Left colon (tissue), 2 donors: ENCODE data around the gene NR2F2. TPM values are rescaled to one million over a fixed set of nuclear protein-coding genes. Genes with fewer than 3 reads are reported as not detected.
A peak's percentile ranks its signal among the peaks of the same experiment; 100 is the strongest.

Source experiments
- ATAC-seq: fragments of 200-7000 bp; cut with Tn5 transposase; one replicate; pipeline ENCODE4 v1.9.1; 2020; ENCODE audit warnings: mild to moderate bottlenecking, moderate library complexity
- DNase-seq, 2 donors: peaks; one replicate each; pipeline ENCODE4 v3.0.0-alpha.2; 2020
- intact Hi-C, 2 donors: fragments of 100-400 bp; cut with DNase I in 1 of 2; cut with micrococcal nuclease in 1 of 2; formaldehyde crosslinking; loops; one replicate each; pipeline versions ENCODE4 v1.11.2 to v1.14.0; 2022; cut with DNase I, micrococcal nuclease
- total RNA-seq, 2 donors: library from RNA; stranded (reverse); fragmentation: NEBNext Ultra II Directional; extraction: Animal tissue kit (Norgen Biotek cat#: 25700); gene quantifications; one replicate each; pipeline ENCODE4 v1.2.1, GENCODE V29; 2021
- donor health status: DM: no; HTN: no; CAD: no.
- donor health status: DM: yes; HTN: yes; CAD: no.

NR2F2 gene
- total RNA-seq, 2 donors from 2014 or later = 24.9 to 35.3 TPM

DNA sequence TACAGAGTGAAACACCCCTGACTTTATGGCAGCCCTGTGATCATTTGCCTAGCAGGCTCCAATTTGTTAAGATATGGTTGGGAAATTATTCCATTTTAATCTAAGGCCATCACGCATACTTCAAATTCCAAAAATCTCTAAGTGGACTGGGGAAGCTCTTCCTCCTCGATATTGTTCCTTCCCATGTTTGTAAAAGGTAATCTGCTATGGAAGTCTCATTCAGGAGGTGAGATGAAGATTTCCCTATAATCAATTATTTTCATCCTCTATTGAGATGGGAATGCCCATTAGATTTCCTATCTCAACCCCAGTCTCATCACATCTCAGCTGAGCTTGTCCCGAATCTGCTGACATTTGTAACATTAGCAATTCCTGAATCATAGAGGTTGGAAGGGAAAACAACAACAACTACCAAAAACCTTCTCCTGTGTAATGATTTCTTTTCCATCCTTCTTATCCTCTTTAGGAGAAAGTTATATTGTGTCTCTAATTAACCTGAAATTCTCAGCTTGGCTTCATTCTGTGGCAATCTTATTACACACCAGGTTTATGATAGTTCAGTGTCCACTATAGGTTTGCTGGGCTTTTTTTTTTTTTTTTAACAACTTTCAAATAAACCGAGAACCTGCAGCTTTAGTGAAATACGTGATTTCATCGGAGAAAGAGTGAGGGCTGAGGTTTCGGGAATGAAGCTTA is 2.2 kb upstream of the NR2F2 start:
- ATAC-seq (no peak), DNase-seq (no peak)
- intact Hi-C loops = loop anchor here in 1 of 2 donors (10.0 kb wide), 1 partner anchor 1074 kb away; no protein-coding TSS in a partner anchor

DNA sequence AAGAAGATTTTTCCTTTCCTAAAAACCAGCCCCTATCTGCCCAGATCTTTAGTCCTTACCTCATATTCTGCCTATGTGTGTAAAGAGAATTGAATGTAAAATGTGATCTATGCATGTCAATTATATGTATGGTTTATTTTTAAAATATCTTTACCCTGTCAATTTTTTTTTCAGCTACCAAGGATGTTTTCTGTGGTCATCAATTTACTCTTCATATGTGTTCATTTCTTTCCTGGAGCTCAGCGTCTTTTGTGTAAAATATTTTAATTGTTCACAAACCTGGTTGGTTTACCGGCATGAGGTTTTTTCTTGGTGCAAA is 1.7 kb upstream of the NR2F2 start:
- DNase-seq (no peak), ATAC-seq (no peak)
- intact Hi-C loops = loop anchor here in 1 of 2 donors (10.0 kb wide), 1 partner anchor 1074 kb away; no protein-coding TSS in a partner anchor

DNA sequence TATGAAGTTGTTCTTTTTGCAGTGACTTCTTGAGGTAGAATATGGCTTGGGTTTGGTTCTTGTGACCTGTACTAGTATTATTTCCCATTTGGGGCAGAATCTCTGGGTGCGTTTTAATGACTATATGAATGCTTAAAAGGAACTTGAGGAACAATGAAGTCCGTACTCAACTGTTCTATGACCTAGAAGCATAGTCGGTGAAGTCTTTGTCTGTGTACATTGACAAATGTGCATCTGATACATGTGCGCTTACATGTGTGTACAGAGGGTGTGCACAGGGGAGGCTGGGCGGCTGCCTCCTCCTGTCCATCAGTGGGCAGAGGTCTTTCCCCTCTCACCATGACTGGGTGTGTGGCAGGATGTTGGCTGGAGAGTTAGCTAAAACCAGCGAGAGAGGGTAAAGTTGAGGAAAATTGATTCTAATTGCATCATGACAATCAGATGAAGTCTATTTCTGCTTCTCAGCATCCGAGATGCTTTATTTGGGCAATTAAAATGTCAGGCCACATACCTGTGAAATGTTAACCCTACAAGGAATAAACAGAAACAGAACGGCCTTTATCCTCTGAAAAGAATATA is 1.0 kb upstream of the NR2F2 start:
- DNase-seq = no peak
- no peak for ATAC-seq
- intact Hi-C loops = loop anchor here in 1 of 2 donors (10.0 kb wide), 1 partner anchor 1075 kb away; no protein-coding TSS in a partner anchor

DNA sequence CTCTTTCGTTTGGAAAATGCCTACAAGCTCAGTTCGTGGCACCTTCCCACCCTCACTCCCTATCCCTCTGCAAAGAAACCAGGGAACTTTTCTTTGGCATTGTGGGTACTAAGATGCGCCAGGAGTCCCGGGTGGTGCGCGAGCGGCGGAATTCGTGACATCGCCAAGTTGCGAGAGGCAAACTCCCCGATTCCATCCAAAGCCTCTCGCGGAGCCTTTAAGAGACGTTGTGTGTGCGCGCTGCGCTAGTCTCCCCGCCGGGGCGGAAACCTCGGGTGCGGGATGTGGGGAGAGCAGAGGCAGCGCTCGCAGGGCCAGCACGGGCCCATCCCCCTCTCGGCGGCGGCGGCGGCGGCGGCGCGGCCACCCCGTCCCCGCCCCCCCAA is 443 bp upstream of the NR2F2 start:
- peak; percentile 20 for ATAC-seq
- intact Hi-C loops = no loop called here
- DNase-seq = peak; percentile 71 to 74

DNA sequence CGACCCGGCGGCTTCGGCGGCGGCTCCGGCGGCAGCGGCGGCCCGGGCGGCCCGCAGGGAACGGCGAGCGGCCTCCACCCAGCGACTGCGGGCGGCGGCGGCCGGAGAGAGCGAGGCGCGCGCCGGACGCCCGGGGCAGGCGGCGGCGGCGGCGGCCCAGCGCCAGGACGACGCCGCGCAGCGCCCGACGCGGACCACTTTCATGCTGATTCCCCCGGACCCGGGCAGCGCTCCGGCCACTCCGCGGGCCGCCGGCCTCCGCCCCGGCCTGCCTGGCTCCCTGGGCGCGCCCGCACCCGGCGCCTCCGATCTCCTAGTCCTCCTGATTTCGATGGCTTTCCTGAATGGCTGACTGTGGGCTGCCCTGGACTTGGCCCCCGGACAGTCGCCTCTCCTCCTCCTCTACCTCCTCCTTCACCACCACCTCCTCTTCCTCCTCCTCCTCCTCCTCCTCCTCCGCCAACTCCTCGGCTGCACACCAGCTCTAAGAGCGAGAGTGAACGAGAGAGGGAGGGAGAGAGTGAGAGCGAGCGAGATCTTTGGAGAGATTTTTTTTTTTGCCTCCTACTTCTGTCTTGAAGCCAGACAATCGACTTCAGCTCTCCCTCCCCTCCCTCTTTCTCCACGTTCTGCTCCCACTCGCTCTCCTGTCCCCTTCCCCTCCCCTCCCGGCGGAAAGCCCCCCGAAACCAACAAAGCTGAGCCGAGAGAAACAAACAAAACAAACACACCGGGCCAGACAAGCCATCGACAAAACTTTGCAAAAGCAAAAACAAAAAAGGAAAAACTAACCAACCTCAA is 844 bp downstream of the NR2F2 start:
- peak; percentile 43 to 44 for DNase-seq
- peak; percentile 16 for ATAC-seq
- intact Hi-C loops = no loop called here

DNA sequence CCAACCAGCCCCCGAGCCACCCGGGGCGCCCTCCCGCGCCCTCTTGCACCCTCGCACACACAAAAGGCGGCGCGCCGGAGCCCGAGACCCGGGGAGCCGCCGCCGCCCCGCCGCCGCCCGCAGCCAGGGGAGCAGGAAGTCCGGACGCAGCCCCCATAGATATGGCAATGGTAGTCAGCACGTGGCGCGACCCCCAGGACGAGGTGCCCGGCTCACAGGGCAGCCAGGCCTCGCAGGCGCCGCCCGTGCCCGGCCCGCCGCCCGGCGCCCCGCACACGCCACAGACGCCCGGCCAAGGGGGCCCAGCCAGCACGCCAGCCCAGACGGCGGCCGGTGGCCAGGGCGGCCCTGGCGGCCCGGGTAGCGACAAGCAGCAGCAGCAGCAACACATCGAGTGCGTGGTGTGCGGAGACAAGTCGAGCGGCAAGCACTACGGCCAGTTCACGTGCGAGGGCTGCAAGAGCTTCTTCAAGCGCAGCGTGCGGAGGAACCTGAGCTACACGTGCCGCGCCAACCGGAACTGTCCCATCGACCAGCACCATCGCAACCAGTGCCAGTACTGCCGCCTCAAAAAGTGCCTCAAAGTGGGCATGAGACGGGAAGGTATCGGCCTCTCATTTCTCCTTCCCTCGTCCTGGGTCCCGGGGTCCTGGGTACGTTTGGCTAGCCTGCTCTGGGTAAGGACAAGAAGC is 1.6 kb downstream of the NR2F2 start:
- DNase-seq (peak in 1 of 2 donors; percentile 47), ATAC-seq (peak; percentile 9)
- intact Hi-C loops = no loop called here

DNA sequence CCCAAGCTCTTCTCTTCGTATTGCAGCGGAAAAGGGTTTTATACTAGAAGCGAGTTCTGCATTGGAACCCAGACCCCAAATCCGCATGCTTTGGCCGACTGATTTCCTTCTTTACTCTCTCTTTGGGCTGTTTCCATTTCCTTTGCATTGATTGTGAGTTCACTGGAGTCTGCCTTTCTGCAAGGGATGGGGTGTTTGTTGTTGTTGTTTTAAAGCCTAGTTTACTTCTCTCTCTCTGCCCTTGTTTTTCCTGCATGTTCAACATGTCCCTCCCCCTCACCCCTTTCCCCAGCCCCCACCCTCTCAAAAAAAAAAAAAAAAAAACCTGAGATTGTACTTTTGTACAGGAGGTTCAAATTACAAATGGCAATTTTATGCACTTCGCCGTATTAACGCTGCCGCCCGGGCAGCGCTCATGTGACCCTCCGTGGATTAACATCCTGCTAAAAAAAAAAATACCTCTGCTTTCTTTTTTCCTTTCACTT is 2.2 kb downstream of the NR2F2 start:
- ATAC-seq = no peak
- DNase-seq = no peak
- intact Hi-C loops = no loop called here

DNA sequence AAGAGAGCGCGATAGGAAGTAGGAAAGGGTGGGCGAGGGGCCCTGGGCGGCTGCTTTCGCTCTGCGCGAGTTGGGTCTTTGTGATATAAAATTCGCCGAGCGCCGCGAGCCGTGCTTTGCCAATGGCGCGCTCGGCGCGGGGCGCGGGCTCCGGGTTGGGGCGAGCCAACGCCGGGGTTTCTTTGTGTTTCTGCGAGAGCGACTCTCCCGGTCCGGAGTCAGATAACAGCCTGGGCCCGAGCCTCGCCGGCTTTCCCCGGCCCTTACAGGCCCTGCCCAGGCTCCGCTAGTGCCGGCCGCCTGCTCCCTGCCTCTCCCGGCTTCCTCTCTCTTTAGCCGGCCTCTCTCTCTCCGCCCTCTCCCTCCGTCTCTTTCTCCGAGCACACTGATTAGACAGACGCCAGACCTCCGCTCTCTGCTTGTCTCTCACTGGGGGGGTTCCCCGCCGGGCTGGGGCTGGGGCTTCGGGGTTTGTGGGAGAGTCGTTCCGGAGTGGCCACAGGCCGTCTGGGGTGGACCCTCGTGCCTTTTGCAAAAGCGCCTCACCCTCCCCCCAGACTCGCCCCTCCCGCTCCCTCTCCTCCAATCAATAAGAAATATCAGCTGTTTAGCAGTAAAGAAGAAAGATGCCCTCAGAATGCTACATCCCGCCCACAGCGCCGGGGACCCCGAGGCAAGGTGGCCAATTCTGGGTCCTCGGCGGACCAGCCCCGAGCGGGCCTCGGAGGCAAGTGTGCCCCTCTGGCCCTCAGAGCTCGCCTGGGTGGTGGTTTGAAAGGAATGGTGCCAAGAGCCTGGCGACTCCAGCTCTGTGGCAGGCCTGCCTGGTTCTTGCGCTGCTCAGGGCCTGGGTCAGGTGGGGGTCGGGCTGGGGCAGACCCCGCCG is 2.9 kb downstream of the NR2F2 start:
- intact Hi-C loops = no loop called here

DNA sequence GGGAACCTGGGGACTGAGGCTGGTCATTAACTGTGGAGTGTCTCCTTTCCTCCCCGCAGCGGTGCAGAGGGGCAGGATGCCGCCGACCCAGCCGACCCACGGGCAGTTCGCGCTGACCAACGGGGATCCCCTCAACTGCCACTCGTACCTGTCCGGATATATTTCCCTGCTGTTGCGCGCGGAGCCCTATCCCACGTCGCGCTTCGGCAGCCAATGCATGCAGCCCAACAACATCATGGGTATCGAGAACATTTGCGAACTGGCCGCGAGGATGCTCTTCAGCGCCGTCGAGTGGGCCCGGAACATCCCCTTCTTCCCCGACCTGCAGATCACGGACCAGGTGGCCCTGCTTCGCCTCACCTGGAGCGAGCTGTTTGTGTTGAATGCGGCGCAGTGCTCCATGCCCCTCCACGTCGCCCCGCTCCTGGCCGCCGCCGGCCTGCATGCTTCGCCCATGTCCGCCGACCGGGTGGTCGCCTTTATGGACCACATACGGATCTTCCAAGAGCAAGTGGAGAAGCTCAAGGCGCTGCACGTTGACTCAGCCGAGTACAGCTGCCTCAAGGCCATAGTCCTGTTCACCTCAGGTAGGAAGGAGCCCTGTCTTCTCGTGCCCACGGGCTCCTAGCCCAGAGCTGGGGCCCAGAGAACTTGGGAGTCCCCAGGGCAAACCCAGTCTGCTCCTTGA is 3.7 kb downstream of the NR2F2 start:
- intact Hi-C loops = no loop called here
- DNase-seq (no peak), ATAC-seq (no peak)

More for the DNA sequence above, 2.9 kb downstream of the NR2F2 start:
- DNase-seq (peak in 1 of 2 donors; percentile 40), ATAC-seq (peak; percentile 1)

DNA sequence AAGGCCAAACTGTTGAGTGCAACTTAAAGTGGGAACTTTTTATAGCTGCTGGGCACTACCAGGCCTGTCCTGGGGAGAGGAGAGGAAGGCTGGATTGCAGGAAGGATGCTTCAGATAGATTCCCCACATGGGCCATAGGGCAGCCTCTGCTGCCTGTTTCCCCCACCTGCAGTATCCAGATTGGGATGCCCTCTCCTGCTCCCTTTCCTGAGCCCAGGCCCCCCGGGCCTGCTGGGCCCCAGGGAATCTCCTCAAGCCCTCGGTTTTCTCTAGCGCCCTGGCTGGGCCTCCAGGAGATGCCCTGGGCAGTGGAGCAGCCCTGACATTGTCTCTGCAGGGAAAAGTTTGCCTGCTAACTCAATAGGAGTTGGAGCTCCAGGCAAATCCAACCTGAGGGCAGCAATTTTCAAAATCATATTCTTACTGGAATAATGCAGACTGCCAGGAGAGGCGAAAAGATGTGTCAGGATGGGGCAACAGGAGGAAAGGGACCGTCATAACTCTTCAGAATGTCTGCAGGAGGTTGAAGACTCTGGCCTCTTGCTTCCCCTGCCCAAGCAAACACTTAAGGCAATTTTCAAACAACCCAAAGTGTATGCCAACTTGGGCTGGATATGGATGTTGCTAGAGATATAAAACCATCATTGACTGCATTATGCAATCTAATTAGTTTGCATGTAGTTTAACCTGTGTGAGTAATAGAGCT is 4.4 kb downstream of the NR2F2 start:
- intact Hi-C loops = no loop called here
- no peak for DNase-seq
- ATAC-seq = no peak

DNA sequence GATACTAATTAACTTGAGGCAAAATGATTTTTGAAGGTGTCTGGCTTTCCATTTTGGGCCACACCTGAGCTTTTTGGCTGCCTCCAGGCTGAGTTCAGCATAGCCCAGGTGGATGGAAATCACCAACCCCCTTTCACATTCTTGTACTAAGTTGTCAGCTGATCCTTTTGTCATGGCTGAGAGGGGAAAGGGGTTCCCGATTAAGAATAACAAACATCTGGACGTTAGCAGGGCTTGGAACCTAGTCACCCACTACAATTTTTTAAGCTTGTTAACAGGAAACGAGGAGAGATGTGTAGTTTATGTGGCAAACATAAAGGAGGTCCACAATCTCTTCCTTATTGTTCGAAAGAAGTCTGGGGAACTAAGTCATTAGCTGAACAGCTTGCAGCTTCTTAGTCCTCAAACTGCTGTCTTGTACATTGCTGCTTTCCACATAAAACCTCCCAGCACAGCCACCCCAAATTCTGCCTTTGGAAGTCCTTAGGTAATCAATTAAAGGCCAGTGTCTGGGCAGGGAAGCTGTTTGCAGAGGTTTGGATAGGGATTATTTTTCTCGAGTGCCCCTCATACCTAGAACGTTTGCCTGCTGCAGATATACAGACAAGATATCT is 5.0 kb downstream of the NR2F2 start:
- ATAC-seq (no peak), DNase-seq (no peak)
- intact Hi-C loops = no loop called here

DNA sequence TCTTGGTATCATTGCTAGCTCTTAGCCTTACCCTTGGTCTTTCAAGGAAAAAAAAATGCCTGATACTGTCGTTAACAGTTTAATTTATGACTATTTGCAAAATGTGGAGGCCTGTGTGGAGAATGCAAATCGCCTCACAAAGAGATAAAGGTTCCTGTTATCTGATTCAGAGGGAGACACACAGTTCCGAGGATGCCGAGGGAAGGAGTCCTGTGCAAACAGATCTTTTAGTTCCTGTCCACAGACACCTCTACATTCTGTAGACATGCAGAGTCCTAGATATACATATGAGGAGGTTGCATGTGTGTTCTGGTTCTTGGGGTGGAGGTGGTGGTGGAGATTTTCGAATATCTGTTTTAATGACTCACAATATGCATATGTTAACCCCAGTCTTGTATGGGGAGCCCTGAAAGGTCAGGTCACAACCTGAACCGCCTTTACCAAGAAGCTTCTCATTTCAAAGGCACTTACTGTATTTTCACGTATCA is 5.7 kb downstream of the NR2F2 start:
- no peak for DNase-seq
- intact Hi-C loops = no loop called here
- ATAC-seq = no peak

DNA sequence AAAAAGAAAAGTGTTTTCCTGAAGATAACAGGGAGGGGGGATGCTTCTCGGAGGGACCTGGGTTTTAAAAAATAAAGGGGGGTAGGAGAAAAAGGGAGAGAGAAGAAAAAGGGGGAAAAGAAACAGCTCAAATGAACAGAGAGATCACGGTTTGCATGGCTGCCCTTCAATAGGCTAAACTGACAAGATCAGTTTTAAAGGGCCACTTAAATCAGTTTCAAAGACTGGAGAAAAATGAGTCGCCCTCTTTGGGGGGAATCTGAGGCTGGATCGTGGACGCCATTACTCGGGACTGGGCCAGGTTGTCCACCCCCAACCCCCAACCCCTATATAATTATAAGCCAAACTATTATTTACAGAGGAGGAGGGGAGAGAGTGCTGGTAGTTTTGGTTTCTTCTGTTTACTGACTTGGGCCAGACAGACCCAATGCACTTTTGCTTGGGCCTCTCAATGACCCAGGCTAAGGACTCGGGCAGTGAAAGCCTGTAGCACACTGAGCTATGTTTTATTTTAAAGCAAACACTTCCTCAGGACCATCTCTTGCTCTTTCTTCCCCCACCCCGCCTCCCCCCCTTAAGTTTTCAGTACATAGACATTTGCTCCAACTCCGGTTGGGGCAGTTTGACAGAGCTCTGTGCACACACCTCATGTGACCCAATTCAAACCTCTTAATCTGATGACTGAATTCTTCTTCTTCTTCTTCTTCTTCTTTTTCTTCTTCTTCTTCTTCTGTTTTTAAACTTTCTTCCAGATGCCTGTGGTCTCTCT is 6.3 kb downstream of the NR2F2 start:
- no peak for DNase-seq
- intact Hi-C loops = no loop called here
- ATAC-seq = peak; percentile 25

DNA sequence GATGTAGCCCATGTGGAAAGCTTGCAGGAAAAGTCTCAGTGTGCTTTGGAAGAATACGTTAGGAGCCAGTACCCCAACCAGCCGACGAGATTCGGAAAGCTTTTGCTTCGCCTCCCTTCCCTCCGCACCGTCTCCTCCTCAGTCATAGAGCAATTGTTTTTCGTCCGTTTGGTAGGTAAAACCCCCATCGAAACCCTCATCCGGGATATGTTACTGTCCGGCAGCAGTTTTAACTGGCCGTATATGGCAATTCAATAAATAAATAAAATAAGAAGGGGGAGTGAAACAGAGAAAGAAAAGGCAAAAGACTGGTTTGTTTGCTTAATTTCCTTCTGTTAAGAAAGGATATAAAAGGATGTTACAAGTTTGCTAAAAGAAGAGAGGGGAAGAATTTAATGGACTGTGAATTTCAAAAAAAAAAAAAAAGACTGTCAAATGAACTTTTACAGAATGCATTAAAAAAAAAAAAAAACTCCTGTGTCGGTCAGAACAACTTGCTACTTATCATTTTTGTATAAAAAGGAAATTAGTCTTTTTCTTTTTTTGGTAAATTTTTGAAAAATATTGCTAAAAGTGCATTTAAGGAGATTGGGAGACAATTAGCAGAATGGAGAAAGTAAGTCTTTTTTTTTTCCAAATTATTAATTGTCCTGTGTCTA is 7.0 kb downstream of the NR2F2 start:
- intact Hi-C loops = no loop called here
- DNase-seq (no peak), ATAC-seq (no peak)

DNA sequence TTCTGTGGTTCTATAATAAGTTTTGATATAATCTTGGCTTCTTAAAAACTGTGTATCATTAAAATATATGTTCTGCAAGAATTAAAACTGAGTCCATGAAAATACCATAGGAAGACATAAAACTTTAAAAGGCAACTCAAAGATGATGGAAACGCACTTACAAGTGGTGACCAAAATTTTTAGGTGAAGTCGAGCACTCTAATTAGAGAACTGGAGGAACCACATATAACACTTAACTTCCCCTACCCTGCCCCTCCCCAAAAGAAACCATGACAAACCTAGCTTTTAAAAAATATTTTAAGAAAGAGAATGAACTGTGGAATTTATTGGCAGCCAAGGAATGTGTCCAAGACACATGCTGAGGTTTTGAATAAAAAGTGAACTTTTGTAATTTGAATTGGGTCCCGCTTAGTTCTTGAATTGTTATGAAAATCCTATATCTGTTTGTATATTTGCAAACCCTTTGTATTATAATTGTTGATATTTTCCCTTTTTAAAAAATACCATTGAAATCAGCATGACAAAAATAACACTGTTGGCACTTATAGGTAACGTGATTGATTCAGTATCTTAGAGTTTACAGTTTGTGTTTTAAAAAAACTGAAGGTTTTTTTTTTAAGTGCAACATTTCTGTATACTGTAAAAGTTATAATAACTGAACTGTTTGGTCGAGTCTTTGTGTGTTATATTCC is 7.7 kb downstream of the NR2F2 start:
- no peak for ATAC-seq
- no peak for DNase-seq
- intact Hi-C loops = no loop called here
